ENCODE measurements around the gene JUNB.

DNA sequence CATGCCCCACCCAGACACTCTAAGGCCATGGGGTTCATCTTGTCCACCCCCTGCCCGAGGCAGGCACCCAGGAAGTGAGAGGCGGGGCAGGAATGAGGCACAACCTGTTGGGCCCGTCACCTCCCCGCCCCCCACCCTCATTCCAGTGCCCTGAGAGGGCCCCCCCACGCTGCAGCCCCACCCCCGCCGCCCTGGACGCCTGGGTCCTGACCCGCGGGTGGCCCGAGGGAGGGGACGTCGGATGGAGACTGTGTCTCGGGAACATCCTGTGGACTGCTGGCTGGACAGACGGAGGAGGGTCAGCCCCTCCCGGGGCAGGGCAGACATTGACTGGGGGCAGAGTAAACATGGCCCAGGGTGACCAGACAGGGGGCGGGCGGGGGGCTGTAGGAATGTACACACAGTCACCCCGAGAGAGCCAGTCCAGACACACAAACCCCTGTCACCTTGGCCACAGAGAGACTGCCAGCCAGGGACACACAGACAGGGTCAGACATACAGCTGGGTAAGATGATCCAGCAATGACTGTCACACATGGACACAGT, 7.4 kb upstream of the JUNB start:
- no peak for TF ChIP-seq POLR2A (IDR thresholded peaks at IDR 0.05)
- TF ChIP-seq, protein P1, sequence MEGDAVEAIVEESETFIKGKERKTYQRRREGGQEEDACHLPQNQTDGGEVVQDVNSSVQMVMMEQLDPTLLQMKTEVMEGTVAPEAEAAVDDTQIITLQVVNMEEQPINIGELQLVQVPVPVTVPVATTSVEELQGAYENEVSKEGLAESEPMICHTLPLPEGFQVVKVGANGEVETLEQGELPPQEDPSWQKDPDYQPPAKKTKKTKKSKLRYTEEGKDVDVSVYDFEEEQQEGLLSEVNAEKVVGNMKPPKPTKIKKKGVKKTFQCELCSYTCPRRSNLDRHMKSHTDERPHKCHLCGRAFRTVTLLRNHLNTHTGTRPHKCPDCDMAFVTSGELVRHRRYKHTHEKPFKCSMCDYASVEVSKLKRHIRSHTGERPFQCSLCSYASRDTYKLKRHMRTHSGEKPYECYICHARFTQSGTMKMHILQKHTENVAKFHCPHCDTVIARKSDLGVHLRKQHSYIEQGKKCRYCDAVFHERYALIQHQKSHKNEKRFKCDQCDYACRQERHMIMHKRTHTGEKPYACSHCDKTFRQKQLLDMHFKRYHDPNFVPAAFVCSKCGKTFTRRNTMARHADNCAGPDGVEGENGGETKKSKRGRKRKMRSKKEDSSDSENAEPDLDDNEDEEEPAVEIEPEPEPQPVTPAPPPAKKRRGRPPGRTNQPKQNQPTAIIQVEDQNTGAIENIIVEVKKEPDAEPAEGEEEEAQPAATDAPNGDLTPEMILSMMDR (IDR thresholded peaks at IDR 0.05): no peak
